GM21619 (cell line): Measurements from ENCODE around the gene SMCP.

Experiments used
- ATAC-seq: cut with Tn5 transposase; IDR thresholded peaks from one replicate; pipeline ENCODE4 v1.9.1; 2021; ENCODE audit not compliant: unreplicated experiment

The SMCP gene, protein sequence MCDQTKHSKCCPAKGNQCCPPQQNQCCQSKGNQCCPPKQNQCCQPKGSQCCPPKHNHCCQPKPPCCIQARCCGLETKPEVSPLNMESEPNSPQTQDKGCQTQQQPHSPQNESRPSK

DNA sequence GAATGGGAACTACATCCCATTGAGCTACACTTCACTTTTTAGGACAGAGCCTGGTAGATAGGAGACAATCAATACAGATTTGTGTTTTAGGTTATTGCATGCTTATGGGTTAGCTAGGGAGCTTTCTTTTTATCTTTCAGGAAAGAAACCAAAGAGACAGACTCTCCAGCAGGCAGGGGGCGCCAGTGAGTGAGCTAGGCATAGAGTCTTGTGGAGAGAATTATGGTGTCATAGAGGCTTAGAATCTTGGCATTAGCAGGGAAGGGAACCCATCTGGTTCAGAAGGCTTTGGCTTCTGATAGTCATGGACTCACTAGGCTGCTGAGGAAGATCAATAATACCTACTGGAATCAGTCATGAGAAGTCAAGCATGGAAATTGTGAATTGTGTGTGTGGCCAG, at the start of gene SMCP:
Gene SMCP, plus strand, starts transcription at position 281 of the 400 bp plus-strand sequence. CDS start 6,101 bp downstream, outside the sequence.
- no peak for ATAC-seq

DNA sequence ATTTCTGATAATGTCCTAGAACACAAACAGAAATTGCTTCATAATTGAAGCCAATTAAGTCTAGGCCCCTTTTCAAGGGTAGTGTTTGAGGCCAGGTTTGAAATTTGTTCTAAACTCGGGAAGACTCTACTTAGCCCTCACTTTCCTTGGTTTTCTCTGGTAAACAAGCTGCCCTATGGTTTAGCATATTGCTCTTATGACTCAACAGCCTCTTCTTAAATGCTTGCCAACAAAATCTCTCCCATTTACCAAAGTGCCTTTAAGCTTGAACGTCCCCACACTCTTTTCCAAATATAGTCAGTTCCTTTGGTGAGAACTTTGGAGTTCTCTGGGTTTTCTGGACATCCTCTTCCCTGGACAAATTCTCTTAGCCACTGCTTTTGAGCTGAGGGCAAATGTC, 41.3 kb upstream of the SMCP start:
- ATAC-seq = no peak

DNA sequence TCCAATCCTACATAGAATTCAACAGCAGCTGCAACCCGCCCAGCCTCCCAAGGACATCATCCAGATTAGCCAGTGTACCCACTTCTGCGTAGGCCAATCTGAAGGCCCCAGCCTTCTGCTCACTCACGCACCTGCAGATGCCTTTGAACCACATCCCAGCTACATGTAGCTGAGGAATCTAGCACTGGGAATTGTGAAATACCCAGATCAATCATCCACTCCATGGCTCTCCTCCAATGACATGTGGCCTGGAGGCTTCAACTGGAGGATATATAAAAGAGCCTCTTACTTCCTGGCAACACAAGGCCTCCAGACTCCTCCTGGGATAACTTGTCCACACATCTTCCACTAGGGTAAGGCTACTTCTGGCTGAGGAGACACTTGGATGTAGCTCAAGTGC, 35.6 kb upstream of the SMCP start, which contains the start of gene LCE6A:
Gene LCE6A, plus strand, starts transcription at position 301 of the 400 bp plus-strand sequence. CDS start 665 bp downstream, outside the sequence.
- ATAC-seq = no peak

DNA sequence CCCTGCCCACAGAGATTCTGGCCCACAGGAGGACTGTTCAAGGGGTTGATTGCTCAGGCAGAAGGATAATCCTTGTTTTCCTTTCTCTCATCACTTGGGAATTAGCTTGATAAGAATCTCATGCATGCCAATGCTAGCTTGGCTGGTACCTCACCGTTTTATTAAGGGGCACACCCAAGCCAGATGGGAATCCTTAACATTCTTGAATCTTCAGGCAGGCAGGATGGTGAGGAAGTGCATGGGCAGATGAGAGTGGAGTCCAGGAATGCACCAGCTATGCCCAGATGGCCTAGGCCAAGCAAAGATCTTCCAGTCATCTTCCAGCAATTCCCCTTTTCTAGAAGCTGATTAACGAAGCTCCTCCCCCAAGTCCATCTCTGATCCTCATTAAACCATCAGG, 22.5 kb upstream of the SMCP start:
- ATAC-seq = no peak

DNA sequence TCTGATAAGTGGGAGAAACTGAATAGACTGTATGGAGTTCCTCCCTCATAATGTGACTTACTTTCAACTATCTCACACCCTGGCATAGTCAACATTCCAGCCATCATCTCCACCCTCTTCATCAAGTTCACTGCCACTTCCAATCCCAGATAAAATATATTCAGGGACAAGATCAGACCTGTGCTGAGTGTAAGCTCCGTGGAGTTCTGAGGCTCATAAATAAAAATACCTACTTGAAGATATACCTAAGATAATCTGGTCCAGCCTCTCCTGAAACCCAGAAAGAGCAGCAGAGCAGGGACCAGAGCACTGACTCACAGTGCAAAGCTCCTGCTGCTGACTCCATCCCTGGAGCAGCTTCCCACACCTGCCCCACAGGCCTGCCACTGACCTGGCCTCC, 20.1 kb upstream of the SMCP start:
- ATAC-seq = no peak

DNA sequence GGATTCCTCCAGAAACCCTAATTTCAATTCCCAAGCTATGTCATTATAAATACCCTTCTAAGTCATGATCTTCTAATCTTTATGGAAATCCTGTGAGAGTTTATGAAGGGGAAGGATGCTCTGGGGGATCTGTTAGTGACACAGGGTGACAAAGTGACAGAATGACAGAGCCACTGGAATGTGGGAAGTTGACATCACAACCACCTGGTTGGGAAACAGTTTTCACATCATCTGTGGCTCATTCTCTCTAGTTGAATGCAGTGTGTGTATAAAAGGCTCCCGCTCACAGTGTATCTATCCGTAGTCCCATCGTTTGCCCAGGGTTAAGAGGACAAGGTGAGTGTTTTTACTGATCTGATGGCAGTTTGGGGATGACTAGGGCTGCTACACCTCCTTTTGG, 18.4 kb upstream of the SMCP start, which contains the start of gene LCE7A:
Gene LCE7A, plus strand, starts transcription at position 301 of the 400 bp plus-strand sequence. CDS start 702 bp downstream, outside the sequence.
- ATAC-seq = no peak

DNA sequence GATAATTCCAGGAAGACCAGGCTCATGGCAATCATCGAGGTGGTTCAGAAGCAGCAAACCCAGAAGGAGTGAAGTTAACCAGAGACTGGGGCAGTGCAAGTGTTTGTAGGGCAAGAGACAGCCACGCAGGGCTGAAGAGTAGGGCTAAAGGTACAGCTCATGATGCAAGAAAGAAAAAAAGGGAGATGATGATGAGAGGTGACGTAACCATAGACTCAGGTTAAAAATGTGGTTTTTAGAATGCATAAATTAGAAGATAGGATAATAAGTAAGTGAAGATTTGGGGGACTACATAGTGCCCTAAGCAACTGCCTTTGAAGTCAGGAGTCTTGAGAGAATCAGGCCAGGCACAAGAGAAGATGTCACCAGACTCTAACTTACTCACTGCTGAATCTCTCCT, 18.0 kb upstream of the SMCP start:
- no peak for ATAC-seq

DNA sequence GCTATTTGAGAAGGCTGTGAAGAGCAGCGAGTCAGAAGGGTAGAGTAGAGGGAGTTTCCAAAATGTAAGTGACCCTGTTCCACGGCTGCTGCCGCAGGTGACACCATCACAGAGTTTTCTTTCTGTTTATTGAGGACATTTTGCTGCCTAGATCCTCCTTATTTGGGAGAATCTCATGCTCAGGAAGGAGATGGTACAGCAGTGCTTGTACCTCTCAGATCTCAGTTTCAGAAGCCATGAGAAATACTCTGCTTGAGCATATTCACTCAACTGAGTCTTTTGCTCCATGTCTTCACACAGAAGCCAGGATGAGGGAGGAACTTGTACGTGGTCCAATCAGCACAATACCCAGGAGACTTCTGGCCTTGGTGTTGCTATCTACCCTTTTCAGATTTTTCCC, 16.7 kb upstream of the SMCP start:
- ATAC-seq = no peak

DNA sequence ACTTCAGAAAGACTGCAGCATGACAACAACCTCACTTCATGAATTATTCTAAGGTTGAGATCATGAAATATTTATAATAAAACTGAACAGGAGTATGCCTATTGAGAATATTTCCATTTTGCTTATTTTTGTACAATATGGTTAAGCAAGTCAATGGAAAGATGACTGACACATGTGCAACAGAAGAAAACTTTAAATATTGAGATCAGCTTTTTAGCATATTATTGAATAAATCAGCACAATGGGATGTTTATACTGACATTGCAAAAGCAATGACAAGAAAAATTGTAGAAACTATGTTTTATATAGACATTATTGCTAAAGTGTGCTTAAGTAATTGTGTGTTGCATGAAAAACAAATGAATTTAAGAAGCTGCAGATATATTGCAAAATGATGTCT, 13.7 kb upstream of the SMCP start:
- ATAC-seq = no peak

DNA sequence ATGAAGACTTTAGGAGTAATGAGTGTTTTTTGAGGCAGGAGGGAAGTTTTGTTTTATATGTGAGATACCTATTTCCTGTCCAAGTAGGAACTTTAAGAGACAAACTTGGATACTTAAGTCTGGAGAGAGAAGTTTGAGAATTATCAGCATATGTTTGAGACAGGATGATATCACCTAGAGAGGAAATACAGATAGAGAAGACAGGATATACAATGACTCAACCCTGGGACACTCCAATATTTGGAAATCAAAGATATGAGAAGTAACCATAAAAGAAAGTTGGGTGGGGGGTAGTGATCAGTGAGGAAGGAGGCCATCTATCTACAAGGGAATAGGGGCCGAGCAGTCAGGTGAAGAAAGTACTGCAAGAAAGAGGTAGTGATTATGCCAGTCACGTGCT, 11.8 kb upstream of the SMCP start:
- no peak for ATAC-seq

DNA sequence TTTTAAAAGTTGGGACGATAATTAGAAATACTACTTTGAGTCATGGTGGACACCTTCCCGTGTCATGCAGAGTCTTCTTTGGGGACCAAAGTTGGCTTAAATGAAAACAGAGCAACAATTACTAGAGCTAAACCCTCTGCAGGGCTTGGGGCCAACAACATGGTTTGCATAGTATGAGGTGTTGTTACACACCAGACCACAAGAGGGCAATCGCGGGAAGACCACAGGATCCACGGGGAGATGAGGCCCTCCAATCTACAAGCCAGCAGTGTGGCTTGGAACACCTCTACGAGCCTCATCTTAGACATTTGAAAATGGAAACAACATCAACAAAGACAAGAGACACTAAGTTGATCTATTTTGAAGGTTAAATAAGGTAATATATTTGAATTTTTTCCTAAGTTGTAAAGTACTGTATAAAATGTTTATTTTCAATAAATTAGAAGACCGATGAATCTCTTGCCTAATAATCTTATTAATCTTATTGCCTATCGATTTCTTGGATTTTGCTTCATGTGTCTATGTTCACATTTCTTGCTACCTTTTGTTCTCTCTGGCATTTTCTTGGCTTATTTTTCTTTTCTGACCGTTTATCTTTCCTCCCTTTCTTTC, 8.2 kb upstream of the SMCP start:
- ATAC-seq = peak; percentile 66

DNA sequence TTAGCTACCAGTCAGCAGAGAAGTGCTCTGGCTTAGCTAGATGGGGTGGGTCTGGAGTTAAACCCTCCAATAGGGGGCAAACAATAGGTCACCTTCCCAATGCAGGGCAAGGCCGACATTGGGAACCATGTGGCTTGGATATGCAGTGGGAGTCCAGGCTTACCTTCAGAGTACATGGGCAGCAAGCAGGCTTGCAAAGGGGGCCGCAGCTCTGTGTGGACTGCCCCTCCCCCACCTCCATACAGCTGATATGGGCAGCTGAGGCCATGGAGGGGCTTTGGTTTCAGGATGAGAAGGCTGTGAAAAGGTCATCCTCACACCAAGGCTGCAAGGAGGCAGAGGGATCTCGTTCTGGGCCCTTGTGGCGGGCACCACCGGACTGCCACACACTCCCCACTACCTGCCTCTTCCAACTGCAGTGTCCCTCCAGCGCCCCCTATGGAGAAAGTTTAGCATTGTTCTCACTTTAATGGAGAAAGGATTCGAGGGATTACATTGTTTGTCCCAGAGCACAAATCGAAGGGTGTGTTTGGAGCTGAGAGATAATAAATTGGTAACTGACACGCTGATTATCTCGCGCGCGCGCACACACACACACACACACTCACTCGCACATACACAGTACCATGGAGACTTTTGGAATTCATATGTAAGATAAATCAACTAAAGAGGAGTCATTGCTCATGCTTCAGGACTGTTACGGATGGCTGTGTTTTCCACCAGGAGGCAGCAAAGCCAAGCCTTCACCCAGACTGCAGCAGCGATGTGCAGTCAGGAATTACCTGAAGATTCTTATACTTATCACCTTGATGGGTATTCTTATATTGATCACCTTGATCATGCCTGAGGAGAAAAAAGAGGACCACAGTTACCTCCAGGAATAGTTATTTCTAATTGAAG, 7.0 kb upstream of the SMCP start:
- no peak for ATAC-seq

DNA sequence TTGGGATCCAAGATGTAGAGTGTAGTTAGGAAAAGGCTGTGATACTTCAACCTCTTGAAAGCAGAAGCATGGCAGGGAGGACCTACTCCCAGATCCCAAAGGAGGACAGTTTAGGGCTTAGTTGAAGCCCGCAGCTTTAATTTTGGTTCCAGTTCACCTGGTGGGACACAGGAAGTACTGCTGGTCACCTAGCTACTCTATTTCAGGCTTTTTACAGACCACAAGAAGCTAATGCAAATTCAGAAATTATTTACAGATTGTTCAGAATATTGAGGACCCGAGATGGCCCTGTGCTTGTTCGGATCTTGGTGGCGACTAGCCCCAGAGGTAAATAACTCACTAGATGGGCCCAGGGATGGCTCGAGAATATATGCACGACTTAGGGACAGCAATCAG, 6.4 kb upstream of the SMCP start:
- ATAC-seq = no peak

DNA sequence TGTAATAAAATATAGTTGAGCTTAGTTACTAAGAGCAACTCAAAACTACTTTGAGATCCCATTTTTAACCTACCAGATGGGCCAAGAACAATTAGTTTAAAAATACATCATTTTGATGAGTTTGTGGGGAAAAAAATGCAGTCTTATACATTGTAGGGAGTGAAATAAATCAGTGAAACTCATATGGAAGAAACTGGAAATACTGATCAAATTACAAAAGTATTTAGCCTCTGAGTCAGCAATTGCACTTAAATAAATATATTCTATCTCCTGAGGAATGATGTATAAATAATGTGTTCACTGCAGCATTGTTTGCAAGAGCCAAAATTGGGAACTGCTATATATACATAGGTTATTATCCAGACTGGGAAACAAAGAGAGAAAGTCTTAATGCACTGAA, 4.6 kb upstream of the SMCP start:
- no peak for ATAC-seq

DNA sequence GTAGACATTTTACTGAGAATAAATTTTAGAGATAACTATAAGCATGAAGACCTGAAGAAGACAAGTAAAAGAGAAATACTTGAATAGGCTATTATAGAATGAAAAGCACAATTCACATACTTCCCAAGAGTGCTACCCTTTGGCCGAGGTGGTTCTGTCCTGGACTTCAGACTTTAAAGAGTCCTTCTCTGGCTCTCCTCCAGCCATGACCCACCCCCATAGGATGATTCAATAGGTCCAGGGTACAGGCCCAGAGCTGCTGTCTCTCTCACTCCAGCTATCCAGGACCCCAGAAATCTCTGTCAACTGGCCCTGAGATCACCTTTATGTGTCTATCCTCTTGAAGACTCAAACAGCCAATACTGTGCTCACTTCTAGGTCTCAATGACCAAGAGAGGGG, 1.3 kb upstream of the SMCP start:
- ATAC-seq = no peak

DNA sequence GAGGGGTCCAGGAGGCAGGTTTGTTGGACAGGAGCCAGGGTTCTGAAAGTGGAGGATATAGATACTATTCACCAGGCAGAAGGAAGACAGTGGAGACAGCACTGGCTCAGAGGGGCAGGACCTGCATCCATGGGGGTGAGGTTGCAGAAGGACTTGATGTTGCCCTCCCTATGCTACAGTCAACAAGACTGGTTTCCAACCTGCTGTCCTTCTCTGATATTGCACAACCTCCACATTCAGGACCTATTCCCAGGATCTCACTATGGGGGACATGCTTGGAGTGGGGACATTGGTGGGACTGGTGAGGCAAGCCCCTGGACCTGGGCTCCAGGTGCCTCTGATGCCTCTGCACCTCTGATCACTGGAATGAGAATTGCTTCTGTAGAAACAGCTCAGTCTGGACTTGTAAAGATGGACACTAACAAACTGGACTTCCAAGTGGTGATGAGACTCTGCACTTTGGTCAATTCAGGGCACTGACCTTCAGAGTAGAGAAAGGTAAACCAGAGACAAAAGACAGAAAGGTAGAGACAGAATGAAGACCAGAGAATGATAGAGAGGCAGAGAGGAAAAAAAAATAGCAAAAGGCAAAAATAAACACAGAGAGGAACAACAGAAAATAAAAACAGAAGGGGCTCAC, 1.6 kb downstream of the SMCP start:
- no peak for ATAC-seq

DNA sequence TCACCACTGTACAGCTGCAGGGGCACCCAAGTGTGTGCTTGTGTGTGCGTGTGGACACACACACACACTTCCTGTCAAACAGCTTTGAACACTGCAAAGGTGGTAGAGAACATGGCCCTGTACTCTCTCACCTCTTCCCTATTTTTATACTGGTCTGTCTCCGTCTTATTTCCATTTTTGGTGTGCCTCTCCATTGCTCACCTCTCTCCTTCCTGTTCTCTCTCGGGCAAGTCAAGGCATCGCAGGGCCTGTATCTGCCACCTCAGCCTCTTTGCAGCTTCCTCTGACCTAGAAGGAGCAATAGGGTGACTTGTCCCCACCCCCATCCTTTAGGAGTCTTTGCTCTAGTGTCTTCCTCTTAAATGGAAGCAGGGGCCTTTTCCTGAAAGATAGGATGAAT, 2.2 kb downstream of the SMCP start:
- ATAC-seq = no peak

DNA sequence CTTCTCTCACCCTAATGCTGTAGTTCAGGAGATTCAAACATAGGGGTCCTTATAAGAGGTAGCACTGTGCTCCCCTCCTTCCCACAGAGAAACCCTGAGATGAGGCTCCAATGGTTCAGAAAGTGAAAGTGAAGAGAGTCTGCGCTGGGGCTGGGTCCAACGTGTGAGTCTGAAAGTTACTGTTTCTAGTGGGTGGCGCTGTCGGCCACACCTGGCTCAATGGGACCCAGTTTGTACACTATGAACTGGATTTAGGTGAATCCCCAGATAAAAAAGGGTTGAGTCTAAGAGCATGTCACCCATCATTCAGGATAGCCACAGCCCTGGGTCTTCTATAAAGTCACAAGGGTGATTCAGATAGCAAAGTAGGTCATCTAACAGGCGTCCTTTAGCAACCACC, 2.8 kb downstream of the SMCP start:
- ATAC-seq = peak; percentile 54

DNA sequence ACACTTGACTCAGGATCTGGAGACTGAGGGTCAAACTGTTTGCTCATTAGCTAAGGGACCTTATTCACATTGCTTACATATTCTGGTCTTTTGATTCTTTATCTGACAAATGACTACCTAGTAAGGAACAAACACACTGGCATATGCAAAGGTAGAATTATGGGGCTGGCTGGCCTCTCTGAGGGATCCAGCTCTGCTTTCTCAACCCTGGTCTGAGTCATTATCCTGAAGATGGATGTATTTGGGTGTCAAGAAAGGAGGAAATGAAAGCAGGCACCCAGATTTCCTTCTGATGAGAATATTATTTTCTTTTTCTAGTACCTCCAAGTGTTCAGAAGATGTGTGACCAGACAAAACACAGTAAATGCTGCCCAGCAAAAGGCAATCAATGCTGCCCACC, 6.0 kb downstream of the SMCP start:
- no peak for ATAC-seq

DNA sequence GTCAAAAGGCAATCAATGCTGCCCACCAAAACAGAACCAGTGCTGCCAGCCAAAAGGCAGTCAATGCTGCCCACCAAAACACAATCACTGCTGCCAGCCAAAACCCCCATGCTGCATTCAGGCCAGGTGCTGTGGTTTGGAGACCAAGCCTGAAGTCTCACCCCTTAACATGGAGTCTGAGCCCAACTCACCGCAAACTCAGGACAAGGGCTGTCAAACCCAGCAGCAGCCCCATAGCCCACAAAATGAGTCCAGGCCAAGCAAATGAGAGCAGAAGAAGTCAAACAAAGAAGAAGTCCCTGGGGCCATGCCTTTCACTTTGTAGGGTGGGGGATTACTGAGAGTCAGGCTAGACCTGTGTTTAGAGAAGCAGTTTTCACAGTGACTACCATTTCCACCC, 6.4 kb downstream of the SMCP start:
- no peak for ATAC-seq

DNA sequence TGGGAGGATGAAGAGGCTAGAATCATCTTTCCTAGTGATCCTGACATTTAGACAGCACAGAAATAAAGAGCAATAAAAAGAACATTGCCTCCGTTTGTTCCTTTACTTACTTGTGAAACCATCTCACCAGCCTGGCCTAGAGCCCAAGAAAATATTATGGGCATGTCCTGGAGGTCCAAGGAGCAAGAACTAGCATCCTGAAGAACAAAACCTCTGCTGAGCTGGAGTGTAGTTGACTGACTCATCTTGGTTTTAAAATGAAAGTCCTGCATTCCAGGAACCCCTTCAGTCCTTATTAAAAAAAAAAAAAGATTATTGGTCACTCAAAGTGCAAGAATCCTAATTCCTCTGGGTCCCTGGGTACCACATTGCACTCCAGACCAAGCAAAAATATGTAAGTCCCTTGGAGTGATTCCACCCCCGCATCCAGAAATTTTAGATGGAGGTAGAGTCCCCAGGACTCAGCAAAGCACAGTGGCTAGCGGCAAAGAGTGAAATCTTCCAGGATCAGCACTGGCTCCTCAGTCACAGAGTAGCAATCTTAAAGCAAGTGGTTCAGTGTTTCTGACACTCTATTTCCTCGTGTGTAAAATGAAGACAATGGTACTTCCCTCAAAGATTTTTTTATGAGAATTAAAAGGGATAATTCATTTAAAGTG, 7.0 kb downstream of the SMCP start:
- no peak for ATAC-seq
